Stimulated activated CD4-positive, alpha-beta T cell treated with anti-CD3 and anti-CD28 coated beads, Interleukin-2, amount 100 ng/mL, for 24 hours (primary cell): Measurements from ENCODE around the gene ST8SIA6.
"Not testable (repeated sequence)": the region's sequence is repeated elsewhere in the genome, so short reads cannot be mapped to it uniquely, and the experiment has no call there.

Experiments used
- DNase-seq, 2 donors: peaks; one replicate each; pipeline ENCODE4 v3.0.0-alpha.2; 2020

ST8SIA6 gene

DNA sequence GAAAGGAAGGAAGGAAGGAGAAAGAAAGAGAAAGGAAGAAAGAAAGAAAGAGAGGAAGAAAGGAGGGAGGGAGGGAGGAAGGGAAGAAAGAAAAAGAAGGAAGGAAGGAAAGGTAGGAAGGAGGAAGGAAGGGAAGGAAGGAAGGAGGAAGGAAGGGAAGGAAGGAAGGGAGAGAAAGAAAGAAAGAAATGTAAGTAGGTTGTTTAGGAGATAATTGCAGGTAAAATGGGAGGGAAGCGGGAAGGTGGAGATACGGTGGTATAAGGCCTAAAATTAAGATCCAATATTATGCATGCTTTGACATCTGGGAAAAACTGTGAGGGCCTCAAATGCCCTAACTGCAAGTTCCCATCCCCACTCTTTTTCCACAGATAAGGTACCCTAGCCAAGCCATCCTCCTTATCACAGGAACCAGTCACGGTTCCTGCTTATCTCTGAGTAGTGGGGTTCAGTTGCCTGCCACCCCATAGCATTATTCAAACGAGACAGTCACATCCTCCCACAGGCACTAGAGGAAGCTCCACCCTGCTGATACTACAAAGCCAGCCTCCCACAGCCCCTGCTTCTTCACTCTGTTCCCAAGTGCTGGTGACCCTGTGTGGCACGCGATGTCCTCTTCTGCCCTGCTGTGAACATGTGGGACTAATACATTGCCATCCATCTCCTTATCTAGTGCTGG lies 28.7 kb downstream of the ST8SIA6 start:
- peak; percentile 24 to 48 for DNase-seq

DNA sequence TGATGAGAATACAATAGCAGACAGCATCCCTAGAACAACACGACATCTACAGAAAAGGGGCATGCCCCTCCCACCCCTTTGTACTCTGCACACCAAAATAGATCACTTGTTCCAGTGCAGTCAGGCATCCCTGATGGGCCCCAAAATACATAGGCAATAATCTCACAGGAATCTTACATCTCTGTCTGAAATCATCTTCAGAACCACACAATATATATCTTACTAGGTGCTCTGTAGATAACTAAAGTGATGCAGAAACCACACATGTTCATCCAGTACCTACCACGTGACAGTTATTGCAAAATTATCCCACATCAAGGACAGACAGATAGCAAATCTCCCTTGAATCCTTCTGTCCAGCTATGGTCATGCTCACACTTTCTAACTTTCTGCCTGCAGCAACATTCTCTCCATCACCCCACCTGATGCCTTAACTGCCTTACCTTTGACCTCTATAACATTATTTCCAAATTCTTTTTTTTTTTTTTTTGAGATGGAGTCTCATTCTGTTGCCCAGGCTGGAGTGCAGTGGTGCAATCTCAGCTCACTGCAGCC lies 30.7 kb downstream of the ST8SIA6 start:
- DNase-seq, result no peak

DNA sequence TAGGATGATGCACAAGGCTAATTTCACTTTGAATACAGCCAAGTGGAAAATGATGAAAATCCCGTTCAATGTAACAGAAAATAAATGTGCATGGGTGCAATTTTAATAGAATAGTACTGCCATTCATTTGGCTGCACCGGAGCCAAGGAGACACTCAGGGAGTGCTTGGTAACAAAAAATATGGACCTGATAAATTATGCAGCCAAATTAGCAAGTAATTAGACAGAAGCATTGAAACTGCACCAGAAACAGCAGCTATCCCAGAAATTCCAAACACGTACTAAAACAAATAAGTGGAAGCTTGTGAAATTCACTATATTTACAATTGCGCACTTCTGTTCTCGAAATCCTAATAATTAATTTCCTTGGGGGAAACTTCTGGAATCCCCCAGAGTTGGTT lies 31.5 kb downstream of the ST8SIA6 start:
- no peak for DNase-seq

DNA sequence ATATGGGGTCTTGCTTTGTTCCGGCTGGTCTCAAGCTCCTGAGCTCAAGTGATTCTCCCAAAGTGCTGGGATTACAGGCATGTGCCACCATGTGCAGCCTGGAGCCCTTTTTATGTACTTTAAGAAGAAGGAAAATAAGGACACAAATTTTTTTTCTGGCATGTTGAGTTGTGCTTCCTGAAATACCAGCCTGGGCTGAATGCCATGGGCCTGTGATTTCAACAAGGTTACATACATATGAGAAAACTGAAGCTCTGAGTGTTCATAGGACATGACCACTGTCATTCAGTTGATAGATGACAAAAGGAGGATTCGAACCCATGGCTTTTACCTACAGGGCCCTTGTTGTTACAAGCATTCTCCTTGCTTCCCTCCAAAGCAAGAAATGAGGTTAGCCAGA lies 36.1 kb downstream of the ST8SIA6 start:
- no peak for DNase-seq

DNA sequence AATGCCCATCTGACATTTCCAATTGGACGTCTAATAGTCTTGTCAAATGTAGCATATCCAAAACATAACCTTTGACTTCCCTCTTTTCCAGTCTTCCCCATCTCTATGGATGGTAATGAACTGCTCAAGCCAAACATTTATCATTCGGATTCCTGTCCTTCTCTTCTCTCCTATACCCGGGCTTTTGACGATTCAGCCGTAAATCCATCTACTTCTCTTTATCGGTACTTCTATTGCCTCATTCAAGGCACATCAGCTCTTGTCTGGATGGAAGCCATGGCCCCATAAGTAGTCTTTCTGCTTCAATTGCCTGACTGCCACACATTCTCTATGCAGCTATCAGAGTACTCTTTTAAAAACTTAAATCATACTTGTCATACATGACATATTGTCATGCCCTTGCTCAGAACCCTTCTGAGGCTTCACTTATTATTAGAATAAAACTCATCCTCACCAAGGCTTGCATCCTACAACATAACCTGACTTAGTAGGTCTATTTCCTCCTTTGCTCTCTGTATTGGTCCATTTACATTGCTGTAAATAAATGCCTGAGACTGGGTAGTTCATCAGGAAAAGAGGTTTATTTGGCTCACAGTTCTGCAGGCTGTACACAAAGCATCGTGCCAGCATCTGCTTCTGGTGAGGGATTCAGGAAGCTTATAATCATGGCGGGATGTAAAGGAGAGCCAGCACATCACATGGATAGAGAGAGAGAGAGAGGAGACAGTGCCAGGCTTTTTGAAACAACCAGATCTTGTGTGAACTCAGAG lies 37.8 kb downstream of the ST8SIA6 start:
- no peak for DNase-seq

DNA sequence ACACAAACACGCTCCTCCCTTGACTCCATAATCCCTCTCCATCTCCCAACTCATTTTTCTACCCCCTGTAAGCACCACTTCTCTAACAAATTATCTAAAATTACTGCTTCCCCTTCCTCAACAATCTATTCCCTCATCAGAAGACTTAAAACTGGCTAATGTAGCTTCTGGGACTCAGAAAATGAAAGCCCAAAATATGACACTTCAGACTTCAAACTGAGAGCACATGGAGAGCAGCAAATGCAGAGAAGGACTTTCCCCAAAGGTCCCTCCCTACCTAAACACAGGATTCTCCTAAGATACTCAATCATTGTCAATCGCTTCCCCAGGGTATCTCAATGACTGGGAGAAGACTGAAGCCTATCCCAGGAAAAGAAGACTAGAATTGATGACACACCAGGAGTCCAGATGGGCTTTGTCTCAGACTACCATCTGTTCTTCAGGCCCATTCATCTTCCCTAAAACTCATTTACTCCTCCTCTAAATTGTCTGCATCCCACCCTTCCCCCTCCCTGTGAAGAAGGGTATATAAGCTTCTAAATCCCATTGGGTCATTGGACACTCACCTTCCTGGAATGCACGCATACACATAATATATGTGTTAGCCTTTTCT lies 39.2 kb downstream of the ST8SIA6 start:
- DNase-seq, result no peak

DNA sequence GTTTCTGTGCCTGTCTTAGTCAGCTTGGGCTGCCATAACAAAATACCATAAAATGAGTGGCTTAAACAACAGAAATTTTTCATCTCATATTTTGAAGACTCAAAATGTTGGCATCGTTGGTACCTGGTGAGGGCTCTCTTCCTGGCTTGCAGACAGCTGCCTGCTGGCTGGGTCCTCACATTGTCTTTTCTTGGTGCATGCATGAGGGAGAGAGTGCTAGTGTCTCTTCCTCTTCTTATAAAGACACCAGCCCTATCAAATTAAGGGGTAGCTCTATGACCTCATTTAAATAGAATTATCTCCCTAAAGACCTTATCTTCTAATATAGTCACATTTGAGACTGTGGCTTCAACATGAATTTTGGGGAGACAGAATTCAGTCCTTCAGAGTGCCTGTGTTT lies 39.9 kb downstream of the ST8SIA6 start:
- no peak for DNase-seq

DNA sequence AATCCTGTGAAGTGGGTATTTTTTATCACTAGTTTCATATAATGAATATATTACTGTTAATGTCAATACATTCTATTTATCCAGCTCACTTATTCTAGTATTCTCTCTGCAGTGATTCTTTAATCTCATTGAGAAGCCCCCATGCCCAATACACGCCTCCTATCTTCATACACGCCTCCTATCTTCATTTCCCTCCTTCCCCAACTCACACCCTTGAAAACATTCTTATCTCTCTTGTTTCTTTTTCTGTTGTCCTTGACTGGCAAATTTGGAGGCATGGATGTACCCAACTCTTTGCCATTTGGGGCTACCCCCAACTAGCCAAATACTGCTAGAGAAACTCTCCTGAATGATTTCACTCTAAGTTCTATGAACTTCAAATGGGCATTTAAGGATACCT lies 40.5 kb downstream of the ST8SIA6 start:
- DNase-seq, result no peak

DNA sequence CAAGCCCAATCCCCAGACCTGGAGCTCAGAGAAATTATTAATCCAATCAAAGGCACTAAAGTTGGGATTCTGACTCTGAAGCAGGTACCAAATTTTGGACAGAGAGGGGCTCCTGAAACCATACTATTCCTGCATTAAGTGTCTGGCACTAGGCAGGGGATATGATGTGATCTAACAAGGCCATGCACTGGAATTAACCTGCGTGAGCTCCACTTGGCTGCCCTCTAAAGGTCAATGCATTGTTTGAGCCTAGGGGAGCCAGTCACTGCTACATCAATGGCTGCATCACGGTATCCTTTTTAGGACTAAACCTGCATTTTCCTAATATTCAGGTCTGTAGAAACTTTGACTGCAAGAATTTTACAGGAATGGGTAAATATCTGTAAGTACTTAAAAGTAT lies 42.1 kb downstream of the ST8SIA6 start:
- no peak for DNase-seq

DNA sequence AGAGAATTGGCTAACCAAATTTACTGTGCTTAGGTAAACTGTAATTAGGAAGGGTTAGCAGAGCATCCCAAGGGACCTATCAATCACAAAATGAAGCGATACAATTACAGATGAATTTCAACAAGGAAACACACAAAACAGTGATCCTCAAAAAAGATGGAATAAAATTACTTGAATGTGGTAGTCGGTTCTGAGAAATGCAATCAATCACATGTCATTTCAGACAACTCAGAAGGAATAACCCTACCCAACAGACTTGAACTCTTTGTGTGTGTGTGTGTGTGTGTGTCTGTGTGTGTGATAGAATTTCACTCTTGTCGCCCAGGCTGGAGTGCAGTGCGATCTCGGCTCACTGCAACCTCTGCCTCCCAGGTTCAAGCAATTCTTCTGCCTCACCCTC lies 43.5 kb downstream of the ST8SIA6 start:
- no peak for DNase-seq

DNA sequence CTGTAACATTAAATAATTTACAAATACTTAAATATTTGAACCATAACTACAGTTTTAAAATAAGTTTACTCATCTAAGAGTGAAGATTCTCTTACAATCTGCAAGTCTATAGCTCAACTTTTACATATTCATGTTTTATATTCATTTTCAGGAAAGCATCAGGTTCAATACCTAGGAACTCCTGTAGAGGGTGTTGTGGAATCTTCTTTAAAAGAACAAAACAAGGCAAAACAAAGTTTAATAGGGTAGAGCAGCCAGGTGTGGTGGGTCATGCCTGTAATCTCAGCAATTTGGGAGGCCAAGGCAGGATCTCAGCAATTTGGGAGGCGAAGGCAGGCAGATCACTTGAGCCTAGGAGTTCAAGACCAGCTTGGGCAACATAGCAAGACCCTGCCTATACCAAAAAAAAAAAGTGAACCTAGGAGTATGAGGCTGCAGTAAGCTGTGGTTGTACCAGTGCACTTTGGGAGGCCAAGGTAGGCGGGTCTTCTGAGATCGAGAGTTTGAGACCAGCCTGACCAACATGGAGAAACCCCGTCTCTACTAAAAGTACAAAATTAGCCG lies 45.1 kb downstream of the ST8SIA6 start:
- no peak for DNase-seq

DNA sequence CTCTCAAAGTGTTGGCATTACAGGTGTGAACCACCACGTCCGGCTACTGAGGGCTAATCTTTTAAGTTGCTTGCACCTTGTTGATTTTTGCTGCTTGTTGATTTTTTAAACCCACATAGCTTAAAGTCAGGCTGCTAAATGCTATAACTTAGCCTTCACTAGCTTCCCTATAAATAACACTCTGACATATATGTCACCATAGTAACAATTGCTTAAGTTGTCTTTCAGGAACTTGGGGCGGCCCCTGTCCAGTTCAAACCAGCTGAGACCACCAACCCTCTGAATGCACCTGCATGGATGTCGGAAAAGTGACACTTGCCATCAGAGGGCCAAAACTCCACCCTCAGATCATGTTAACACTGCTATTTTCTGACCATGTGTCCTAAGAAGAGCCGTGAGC lies 47.3 kb downstream of the ST8SIA6 start:
- DNase-seq, result no peak

DNA sequence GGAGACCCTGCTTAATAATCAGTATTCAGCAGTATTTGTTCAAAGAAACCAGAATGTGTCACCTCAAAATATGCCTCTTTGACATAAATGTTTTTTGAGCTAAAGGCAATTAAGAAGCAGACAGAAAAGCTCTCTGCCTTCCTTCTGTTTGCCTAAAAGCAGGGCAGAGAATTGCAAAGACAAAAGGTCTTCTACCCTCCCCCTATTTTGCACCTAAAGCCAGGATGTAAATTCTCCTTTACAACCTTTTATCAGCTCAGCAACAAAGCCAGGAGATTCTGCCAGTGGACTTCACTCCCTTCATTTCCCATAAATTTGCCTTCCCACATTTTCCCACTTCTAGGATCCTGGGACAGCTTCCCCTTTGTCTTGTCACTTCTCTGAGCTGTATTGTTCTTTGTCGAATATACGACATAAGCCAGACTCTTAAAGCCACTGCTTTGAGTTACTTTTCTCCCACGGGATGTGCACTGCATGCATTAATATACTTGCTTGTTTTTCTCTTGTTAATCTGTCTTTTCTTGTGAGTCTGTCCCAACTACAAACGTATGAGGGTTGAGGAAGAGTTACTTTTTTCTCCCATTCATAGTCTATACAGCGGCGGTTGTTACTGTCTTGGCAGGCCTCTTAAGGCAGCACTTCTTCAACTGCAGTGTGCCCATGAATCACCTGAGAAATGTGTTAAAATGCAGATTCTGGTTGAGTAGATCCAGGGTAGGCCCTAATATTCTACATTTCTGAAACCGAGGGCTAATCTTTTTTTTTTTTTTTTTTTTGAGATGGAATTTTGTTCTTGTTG lies 48.2 kb downstream of the ST8SIA6 start:
- DNase-seq, result no peak

DNA sequence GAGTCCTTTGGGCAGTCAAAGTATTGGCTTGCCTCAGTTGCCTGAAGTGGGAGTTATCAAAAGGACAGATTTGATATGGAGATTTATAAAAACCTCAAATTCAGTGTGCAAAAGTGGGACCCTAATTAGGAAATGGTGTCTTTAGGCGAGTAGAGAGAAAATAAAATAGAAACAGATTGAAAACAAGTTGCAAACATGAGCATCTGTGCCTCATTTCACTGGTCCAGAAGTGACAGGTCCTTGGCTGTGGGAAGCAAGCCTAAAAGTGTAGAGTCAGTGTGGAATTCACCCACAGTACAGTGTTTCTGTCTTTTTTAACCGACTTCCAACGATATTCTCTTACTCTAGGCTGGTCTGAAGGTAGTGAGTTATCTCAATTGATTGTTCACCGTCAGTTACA lies 51.2 kb downstream of the ST8SIA6 start:
- DNase-seq, result no peak

DNA sequence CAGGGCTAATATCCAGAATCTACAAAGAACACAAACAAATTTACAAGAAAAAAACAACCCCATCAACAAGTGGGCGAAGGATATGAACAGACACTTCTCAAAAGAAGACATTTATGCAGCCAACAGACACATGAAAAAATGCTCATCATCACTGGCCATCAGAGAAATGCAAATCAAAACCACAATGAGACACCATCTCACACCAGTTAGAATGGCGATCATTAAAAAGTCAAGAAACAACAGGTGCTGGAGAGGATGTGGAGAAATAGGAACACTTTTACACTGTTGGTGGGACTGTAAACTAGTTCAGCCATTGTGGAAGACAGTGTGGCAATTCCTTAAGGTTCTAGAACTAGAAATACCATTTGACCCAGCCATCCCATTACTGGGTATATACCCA lies 52.4 kb downstream of the ST8SIA6 start:
- not testable (repeated sequence) for DNase-seq

DNA sequence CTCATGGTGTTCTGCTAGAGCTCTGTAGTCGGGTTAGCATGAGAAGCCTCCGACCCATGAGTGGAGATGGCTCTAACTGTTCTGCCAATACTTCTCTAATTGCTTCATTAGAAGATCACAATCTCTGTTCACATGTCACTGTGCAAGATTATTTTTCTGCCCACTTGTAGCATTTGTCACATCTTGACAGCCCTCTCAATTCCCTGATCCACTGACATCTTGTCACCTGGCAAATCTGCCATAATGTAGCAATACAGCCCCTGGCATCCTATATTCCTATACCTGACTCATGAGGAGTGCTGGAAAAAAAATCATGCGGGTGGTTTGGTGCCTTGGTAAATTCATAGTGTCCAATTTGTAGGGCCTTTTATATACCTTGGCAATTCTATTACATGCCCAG lies 58.4 kb downstream of the ST8SIA6 start:
- no peak for DNase-seq

DNA sequence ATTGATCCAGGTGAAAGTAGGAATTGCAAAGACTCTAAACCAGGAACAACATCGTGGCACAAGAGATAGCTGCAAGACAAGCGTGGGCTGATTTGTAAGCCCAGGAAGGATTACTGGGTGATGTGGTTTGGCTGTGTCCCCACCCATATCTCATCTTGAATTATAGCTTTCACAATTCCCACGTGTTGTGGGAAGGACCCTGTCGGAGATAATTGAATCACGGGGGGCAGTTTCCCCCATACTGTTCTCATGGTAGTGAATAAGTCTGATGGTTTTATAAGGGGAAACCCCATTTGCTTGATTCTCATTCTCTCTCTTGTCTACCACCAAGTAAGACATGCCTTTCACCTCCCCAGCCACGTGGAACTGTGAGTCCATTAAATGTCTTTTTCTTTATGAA lies 59.5 kb downstream of the ST8SIA6 start:
- peak; percentile 18 to 41 for DNase-seq

DNA sequence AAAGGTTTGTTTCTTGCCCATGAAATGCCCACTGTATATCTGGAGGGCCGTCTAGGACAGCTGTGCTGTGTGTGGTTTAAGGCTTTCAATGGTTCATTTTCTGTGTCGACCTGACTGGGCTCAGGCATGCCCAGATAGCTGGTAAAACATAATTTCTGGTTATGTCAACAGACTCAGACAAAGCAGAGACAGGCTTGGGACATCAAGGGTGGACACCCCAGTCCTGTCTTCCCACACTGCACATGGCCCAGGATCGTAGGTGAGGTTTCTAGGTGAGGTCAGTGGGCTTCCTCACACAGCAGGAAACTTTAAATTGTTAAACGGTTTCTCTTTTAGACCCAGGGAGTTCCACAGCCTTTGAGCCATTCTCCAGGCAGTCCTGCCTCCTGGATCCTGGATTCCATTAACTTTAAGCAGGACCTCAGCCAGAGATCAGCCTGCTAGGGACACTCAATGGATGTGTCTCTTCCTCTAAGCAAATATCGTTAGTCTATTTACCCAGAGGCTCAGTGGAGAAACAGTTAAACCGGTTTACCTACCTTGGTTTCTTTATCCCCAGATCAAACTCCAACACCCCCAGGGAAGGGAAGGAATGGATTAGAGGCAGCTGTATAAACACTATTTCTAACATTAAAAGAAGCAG lies 66.4 kb downstream of the ST8SIA6 start:
- no peak for DNase-seq

DNA sequence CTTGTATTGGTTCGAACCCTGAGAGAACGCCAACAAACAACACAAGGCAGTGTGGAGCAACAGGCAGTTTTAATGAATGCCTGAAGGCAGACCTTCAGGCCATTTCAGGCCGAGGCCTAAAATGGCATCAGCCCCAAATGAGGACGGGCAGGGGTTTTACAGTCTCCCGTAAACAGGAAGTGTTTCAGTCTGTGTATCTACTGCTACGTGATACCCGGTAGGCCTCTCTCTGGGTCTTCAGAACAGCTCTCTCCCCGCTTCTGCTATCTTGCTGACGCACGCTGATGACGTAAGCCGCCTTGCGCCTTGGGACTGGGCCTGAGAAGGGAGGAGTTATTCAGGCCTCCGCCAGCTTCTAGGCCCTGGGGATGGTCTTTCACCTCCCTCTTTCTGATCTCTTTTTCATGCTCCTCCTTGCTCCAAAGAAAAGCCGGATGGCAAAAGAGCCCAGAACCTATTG lies 67.7 kb downstream of the ST8SIA6 start:
- DNase-seq, result no peak

DNA sequence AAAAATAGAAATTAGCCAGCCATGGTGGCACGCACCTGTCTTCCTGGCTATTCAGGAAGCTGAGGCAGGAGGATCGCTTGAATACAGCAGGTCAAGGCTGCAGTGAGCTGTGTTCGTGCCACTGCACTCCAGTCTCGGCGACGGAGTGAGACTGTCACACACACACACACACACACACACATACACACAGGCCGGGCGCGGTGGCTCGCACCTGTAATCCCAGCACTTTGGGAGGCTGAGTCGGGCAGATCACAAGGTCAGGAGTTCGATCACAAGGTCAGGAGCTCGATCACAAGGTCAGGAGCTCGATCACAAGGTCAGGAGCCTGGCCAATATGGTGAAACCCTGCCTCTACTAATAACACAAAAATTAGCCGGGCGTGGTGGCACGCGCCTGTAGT lies 68.4 kb downstream of the ST8SIA6 start:
- no peak for DNase-seq

DNA sequence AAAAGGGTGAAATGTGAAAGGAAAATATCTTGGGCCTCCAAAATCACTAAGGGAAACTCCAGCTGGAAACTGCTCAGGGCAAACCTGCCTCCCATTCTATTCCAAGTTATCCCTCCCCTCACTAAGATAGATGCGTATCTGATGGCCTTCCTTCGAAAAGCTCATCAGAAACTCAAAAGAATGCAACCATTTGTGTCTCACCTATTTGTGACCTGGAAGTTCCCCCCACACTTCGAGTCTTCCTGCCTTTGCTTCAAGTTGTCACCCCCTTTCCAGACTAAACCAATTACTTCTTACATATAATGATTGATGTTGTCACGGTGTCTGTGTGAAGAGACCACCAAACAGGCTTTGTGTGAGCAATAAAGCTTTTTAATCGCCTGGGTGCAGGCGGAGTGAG lies 69.3 kb downstream of the ST8SIA6 start:
- no peak for DNase-seq
